Stimulated activated naive CD4-positive, alpha-beta T cell (primary cell): ENCODE data around the gene IGSF5.

Experiments
- DNase-seq, 6 experiments: peaks; one replicate each; lab custom pipeline; 2025; lab: John Stamatoyannopoulos, UW

The IGSF5 gene

DNA sequence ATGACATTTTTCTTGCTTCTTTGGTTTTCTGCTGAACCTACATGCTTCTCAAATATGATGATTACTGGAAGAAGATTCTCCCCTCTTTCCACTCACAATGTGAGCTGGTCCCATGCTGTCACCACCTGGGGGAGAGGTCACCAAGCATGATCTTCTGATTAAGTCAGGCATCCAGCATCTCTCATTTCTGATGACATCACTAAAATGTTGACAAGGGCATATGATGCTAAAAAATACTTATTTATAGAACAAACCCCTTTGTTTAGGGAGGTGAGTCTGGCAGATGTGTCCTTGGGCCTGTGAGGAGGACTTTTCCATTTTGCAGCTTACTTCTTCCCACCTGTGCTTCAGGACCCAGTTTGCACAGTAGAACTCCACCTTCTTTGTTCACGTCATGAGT is 80.3 kb downstream of the IGSF5 start:
- DNase-seq: no peak

DNA sequence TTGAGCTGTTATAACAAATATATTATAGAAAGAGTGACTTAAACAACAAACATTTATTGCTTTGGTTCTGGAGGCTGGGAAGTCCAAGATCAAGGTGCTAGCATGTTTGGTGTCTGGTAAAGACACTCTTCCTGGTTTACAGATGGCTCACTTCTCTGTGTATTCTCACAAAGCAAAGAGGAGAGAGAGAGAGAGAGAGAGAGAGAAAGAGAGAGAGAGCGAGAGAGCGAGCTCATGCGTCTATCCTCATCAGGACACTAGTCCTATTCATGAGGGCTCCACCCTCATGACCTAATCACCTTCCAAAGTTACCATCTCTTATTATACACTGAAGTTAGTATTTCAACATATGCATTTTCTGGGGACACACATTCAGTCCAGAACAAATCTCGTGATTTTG is 89.6 kb downstream of the IGSF5 start:
- DNase-seq: no peak

DNA sequence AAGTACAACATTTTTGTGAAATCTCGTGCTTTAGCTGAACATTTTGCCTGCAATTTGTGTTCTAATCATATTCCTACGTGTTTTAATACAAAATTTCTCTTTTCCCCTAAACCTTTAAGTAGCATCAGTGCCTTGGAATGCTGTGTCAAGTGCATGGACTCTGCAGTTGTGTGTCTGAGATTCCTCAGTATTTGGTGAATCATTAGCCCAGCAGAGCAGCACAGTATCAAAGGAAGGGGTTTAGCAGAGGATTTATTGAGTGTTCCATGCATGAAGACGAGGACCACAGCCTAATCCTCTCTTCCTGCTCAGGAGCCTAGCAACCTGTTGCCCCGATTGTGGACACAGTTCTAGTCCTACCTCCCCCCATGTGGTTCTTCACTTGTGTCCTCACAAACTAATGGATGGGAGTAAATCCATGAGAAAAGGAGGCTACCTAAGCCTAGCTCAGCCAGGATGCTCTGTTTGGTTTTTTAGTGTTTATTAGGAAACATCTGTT is 92.9 kb downstream of the IGSF5 start:
- DNase-seq: no peak

DNA sequence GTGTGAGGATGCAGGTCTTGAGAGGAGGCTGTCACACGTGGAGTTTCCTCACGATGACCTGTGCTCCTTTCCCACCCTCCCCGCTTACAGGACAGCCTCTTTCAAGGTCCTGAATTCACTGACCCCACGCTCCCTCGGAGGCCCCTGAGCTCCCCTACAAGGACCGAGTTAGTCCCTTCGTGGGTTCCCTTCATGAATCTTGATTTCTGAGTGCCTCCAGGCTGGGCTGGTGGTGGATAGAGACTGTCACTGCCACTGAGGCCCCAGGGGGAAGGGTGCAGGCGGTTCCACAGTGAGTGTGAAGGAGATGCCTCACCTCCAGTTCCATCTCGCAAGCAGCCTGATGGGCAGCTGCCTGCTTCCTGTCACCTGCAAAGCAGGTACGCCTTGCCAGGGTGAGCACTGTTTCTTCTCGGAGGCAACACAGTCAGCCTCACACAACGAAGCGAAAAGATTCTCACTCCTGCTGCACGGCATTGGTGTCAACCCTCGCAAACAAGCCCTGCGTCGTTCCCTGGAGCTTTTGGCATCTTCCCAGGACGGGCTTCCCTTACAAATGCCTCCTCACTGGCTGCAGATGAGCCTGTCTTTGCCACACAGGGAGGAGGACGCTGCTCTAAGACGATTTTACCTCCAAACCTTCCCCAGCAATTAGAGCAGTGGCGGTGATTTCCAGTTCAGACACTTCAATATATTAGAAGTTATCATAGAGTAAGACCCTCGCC is 95.6 kb downstream of the IGSF5 start:
- DNase-seq: no peak

DNA sequence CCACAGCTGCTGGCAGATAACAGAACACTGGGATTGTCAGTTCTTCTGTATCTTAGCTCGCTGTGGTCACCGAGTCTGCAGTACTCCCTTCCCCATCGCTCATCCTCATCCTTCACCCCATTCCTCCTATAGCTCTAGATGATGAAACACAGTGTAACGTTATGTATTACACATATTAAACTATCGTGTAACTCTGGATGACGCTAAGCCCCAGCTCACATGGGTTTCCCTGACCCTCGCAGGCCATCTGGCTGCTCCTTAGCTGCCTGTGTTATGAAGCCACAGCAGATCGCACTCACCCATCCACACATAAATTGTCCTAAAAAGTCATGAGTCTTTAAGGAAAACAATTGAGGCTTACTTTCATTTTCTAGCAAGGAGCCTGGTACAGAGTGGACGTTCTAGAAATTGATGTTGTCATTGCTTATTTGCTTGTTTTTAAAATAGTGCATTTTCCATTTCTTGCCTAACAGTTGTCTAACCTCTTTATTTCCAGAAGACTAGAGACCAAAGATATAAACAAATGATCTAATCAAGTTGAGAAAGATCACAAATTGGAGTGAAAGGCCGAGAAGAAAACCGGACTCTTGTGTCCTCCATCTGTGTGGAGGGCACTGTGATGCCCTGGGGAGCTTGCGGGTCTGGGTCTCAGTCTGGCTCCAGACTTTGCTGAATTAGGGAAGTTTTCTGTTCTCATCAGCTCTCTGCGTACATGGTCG is 97.9 kb downstream of the IGSF5 start:
- DNase-seq: no peak

DNA sequence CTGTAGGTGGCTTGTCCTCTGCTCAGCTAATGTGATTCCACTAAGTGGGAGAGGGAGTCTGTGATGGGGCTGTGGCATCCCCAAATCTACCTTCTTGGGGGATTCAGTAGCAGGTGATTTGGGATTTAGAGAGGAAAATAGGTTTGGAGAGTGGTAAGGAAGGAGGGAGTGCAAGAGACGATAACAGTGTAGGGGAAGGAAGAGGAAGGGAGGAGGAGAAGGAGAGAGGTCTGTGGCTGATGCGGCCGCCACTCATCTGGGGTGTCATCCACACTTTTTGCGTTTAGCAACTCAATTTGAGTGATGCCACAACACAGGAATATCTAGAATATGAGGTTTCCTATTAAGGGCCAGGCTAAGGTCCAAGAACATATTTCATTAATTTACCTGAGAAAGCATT is 98.5 kb downstream of the IGSF5 start:
- DNase-seq: no peak

DNA sequence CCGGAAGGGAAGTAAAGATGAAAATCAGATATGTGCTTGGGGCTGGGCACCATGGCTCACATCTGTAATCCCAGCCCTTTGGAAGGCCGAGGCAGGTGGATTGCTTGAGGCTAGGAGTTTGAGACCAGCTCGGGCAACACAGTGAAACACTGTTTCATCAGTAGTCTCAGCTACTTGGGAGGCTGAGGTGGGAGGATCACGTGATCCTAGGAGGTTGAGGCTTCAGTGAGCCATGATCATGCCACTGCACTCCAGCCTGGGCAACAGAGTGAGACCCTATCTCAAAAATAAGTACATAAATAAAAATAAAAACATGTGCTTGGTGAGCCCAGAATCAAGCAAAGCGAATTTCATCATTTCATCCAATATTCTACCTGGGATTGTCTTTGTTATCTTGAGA is 98.9 kb downstream of the IGSF5 start:
- no peak for DNase-seq

DNA sequence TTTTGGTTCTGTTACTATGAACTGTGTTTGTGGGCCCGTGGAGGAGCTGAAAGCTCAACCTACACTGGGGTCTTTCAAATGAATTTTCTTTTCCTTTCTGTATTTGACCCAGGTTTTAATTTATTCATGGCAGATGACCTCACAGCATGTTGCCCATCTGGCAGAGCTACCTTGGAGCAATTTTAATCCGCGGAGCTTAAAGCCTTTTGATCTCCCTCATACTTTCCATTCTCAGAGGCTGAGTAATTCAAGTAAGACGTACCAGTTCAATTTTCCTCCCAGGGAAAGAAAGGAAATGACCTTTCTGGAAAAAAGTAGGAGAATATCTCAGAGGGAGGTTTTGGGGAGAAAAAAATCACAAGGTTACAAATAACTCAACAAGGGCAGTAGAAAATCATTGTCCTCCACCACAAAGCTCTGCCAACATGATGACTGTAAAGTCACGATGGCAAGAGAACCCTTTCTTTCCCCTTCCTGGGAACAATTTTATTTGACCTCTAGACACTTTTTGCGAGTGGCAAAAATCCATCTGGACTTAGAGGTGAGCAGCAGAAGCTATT is 100.7 kb downstream of the IGSF5 start:
- no peak for DNase-seq

DNA sequence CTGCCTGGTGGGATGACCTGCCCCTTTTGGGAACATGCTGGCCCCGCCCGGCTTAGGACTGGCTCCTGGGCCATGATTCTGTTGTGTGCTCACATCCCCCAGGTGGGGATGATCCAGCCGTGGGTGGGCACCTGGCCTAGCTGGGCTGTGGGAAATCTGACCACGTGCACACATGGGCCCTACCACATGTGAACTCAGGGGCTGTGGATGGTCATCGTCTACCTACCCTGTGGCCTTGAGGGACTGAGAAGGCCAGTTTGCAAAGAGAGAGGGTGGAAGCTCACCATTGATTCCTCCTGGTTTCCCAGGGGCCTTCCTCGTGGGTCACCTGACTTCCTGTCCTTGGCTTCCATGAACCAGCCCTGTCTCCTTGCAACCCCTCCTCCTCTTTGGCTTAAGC is 102.9 kb downstream of the IGSF5 start:
- no peak for DNase-seq

DNA sequence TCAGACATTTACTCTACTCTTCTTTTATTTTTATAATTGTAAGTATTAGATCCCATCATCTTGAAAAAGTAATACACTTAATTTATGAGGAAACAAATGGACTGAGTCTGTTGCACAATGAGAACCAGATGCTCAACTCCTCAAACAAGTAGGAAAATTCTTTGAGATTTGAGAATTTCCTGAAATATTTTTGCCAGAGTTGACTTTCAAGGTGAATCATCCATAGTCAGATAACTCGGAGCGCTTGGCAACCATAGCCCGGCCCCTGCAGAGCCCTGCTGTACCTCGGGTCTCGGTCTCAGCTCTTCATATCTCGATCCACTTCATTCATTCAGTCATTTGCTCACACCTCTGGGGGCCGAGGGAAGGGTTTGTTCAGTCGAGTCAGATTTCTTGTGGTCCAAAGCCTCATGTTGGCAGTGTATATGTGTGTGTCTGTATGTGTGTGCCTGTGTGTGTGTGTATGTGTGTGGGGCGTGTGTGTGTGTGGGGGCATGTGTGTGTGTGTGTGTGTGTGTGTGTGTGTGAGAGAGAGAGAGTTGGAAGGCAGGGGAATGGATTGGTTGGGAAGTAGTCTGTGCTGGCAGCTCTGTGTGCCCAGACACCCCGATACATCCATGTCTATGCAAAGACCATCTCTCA is 104.2 kb downstream of the IGSF5 start:
- DNase-seq: no peak

DNA sequence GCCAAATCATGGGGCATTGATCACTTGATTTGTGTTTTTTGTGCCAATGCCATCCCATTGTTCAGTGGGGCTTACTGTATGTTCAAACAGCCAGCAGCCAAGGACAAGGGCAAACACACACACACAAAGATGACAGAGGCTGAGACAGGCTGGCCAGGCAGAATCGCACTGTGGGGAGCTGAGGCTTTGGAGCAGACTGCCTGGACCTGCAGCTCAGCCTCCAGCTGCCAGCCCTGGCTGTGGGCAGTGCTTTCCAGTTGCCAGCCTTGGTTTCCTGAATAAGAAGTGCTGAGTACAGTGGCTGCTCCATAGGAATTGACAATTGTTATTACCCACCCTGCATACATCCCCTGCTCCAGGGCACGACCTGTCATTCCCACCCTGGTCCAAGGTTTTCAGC is 105.3 kb downstream of the IGSF5 start:
- no peak for DNase-seq

DNA sequence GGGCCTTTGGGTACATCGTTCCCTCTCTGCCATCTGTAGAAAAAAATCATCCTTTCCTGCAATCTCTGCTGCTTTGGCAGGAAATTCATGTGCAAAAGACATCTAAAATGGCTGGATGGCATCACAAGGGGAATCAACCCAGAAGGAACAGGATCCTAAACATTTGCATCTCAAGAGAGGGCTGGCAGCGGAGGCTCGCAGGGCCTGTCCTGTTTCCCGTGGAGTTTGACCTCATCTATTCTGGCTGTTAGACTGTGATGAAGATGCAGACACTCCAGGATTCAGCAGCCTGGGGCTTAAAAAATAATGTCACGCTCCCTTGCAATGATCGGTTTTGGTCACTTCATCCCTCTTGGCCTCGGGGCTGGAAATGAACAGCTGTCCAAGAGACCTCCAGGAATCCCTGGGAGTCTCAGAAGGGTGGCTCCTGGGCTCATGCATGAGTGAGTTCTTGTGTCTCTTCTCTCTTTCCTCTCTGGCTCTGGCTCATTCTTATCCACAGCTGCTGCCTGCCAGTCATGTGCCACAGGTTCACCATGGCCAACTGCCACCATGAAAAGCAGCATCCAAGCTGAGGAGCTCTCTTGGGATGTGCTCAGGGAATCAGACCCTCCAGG is 106.1 kb downstream of the IGSF5 start:
- peak in 1 of 6 experiments; percentile 4 for DNase-seq
